IPS-20b (cell line): ENCODE results near the gene MEGF9.

Experiments
- H3K27ac ChIP-seq: one replicate; pipeline ENCODE4 v1.5.1; 2013; ENCODE audit warnings: low read length
- H3K27me3 ChIP-seq: 2 replicates; pipeline ENCODE4 v1.6.1; 2013; ENCODE audit warnings: mild to moderate bottlenecking, low read length, inconsistent platforms; ENCODE audit not compliant: insufficient read depth
- H3K36me3 ChIP-seq: 2 replicates; pipeline ENCODE4 v1.6.1; 2013; ENCODE audit warnings: low read depth, mild to moderate bottlenecking, inconsistent platforms, low read length, moderate library complexity; ENCODE audit not compliant: insufficient read depth
- H3K4me1 ChIP-seq: 2 replicates; pipeline ENCODE4 v1.6.1; 2013; ENCODE audit warnings: mild to moderate bottlenecking, control low read depth, inconsistent platforms, low read length, moderate library complexity; ENCODE audit not compliant: insufficient read depth
- H3K4me3 ChIP-seq: 2 replicates; pipeline ENCODE4 v1.5.1; 2013; ENCODE audit warnings: mild to moderate bottlenecking, low read length, inconsistent platforms
- H3K9ac ChIP-seq: 2 replicates; pipeline ENCODE4 v1.6.1; 2013; ENCODE audit warnings: low read depth, mild to moderate bottlenecking, inconsistent platforms, low read length, moderate library complexity
- H3K9me3 ChIP-seq: 2 replicates; pipeline ENCODE4 v1.6.1; 2013; ENCODE audit warnings: mild to moderate bottlenecking, low read depth, low read length, inconsistent platforms; ENCODE audit not compliant: insufficient read depth

Gene MEGF9

DNA sequence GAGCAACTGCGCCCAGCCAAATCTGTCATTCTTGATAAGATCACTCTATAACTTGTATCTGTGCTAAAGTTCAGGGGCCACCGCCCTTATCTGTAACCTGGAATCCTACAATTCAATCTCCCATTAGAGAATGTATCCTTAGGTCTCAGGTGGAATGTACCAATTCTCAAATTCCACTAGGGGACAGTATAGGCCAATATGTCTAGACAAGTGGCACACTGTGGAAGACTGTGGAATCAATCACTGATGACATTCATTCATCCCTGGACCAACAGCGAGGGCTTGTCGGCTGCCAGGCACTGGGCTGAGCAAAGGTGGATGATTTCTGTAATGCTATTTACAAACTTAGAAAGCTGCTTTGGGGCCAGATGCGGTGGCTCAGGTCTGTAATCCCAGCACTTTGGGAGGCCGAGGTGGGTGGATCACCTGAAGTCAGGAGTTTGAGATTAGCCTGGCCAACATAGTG lies 28.7 kb upstream of the MEGF9 start:
- H3K27ac ChIP-seq, result no peak overlapping the region
- H3K4me3 ChIP-seq, result no peak overlapping the region
- H3K27me3 ChIP-seq, result no peaks in the 10 kb centered on the region
- no peaks in the 10 kb centered on the region for H3K4me1 ChIP-seq
- no peaks in the 10 kb centered on the region for H3K9me3 ChIP-seq
- no peaks in the 10 kb centered on the region for H3K36me3 ChIP-seq
- H3K9ac ChIP-seq, result no peak overlapping the region

DNA sequence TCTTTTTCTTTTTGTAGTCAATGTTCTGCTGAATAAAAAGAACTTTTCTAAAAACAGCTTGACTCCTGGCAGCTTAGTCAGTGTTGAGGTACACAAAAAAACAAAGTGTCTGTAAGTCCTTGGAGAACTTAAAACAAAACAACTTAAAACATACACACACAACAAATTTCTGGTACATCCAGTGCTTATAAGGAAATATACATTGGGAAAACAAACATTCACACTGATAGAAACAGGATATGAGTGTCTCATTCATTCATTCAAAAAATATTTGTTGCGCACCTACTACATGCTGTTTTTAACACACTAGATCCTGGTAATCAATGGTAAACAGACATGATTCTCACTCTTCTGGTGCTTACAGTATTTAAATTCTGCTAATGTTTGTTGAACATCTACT lies 27.4 kb upstream of the MEGF9 start:
- Histone ChIP-seq H3K9ac (no peak overlapping the region), H3K27ac (no peak overlapping the region), H3K27me3 (no peaks in the 10 kb centered on the region), H3K36me3 (no peaks in the 10 kb centered on the region), H3K4me3 (no peak overlapping the region), H3K4me1 (no peaks in the 10 kb centered on the region), H3K9me3 (no peaks in the 10 kb centered on the region)

DNA sequence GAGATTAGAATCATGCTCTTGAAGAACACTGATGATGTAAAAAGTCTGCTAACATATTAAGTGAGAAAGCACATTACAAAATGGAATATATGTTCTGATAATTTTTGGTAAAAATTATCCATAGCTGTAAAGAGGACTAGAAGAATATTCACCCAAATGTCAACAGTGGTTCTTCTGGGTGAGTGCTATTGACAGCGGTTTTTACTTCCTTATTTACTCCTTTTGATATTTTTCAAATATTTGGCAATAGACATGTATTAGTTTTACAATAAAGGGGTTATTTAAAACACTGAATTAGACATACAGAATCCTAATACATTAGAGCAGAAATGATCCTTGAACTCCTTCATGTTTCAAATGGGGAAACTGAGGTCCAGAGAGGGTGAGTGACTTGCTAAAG lies 26.9 kb upstream of the MEGF9 start:
- Histone ChIP-seq H3K4me1 (no peaks in the 10 kb centered on the region), H3K27me3 (no peaks in the 10 kb centered on the region), H3K4me3 (no peak overlapping the region), H3K36me3 (no peaks in the 10 kb centered on the region), H3K9me3 (no peaks in the 10 kb centered on the region), H3K27ac (no peak overlapping the region), H3K9ac (no peak overlapping the region)

DNA sequence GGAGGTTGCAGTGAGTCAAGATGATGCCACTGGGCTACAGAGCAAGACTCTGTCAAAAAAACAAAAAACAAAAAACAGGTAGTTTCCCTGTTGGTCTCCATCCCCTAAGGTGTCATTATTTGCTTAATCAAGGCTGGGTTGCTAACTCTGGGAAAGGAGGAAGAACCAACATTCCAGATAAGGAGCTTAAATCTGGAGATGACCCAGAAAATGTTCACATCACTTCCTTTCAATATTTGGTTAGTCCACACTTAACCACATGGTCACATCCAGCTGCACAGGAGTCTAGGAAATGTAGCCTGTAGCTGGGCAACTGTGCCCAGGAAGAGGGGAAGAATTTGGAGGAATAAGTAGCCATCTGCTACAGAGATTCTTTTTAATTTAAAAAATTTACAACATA lies 25.9 kb upstream of the MEGF9 start:
- H3K27me3 ChIP-seq, result no peaks in the 10 kb centered on the region
- H3K36me3 ChIP-seq, result no peaks in the 10 kb centered on the region
- no peak overlapping the region for H3K9ac ChIP-seq
- no peaks in the 10 kb centered on the region for H3K9me3 ChIP-seq
- no peak overlapping the region for H3K4me3 ChIP-seq
- no peak overlapping the region for H3K27ac ChIP-seq
- H3K4me1 ChIP-seq, result no peaks in the 10 kb centered on the region

DNA sequence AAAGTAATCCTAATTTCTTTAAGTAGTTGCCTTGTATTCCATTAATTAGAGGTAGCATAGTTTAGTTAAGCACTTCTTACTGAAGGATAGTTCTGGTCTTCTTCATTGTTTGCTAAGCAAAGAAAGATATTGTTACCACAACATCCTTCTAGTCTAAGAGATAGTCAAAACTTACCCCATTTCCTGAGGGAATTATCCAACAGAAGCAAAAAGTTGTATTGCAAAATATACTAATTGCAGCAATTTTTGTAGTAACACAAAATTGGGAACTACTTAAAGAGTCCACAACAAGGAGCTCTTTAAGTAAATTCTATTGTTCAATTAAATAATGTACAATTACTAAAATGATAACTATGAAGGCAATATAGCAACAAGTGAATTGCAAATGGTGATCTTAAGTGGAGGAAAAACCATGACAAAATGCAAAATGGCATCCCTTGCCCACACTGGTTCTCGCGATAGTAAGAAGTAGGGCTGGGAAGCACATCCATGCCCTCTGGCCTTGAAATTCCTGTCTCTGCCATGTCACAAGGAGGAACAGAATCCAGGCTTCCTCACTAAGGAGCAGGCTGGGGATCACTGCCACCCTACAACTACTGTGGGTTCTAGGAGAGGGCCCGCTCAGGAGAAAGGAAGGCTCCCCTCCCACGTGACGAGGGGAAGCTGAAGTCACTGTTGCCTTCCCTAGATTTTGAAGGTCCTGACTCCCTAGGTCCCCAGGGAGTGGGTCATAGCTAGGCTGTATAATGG lies 23.3 kb upstream of the MEGF9 start:
- H3K27me3 ChIP-seq, result no peaks in the 10 kb centered on the region
- H3K9me3 ChIP-seq, result no peaks in the 10 kb centered on the region
- H3K27ac ChIP-seq, result no peak overlapping the region
- H3K9ac ChIP-seq, result no peak overlapping the region
- no peaks in the 10 kb centered on the region for H3K36me3 ChIP-seq
- H3K4me3 ChIP-seq, result no peak overlapping the region
- H3K4me1 ChIP-seq, result no peaks in the 10 kb centered on the region

DNA sequence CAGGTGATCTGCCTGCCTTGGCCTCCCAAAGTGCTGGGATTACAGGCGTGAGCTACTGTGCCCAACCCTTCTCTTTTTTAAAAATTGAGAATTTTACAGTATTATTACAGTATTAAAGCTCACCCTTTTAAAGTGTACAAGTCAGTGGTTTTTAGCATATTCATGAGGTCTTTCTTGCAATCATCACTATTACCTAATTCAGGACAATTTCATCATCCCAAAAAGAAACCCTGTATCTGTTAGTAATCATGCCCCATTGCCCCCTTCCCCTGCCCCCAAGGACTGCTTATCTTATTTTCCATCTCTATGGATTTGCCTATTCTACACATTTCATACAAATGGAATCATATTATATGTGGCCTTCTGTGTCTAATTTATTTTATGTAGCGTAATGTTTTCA lies 22.6 kb upstream of the MEGF9 start:
- H3K9ac ChIP-seq, result no peak overlapping the region
- no peak overlapping the region for H3K27ac ChIP-seq
- H3K36me3 ChIP-seq, result no peaks in the 10 kb centered on the region
- H3K9me3 ChIP-seq, result no peaks in the 10 kb centered on the region
- H3K4me1 ChIP-seq, result no peaks in the 10 kb centered on the region
- no peaks in the 10 kb centered on the region for H3K27me3 ChIP-seq
- H3K4me3 ChIP-seq, result no peak overlapping the region

DNA sequence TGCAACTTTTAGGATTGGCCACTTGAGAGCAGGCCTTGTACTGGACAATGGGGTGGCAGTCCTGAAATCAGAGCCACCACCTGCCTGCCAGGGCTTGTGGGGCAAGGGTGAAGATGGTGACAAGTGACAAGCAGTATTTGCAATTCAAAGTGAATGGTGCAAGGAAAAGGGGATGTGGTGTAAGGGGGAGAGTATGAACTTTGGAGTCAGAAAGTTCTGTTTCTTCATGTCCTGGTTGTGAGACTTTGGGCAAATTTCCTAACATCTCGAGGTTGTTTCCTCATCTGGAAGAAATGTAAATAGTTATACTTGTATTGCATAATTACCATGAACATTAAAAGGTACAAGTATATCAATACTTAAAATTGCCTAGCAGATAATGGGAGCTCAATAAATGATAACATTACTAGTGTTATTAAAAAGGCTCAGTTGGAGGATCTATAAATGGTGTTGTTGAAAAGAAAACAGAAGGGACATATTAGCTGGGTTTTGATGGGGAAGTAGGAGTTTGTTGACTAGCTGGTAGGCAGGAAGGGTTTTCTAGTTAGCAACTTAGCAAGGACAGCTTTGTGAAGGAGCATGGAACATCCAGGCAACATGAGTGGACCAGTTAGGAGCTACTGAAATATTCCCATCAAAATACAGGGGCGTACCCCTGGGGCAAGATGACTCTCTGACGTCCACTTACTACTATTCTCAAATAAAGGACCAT lies 21.3 kb upstream of the MEGF9 start:
- Histone ChIP-seq H3K36me3 (no peaks in the 10 kb centered on the region), H3K9ac (no peak overlapping the region), H3K27ac (no peak overlapping the region)

DNA sequence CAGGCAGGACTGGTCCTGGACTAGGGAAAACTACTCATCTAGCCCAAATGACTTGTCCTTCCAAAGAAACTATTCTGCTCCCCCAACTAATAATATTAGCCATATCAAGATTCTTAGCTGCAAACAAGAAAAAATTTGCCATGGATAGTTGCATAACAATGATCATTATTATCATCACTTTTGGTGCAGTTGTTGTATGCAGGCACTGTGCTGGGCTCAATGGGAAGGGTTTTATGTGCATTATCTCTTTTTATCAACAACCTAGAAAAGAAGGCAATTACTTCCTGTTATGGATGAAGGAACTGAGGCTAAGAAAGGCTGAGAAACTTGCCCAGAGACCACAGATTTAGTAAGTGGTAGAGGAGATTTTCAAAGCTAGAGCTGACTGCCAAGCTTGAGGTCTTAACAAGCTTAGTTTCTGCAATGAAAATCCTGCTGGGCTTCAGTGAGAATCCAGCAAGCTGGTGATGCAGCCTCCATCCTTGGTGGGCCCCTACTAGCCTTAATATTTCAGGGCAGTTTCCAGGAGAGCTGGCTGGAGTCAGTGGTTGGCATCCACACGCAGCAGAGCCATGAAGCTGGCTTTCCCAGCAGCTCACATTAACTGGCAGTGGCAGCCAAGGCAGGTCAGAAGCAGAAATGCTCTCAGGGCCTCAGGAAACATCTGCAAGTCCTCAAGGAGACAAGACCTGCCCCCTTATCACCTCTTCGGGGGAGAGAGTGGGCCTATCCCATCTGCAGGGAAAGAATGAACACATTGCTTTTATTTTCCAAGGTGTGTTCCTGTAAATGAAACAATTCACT lies 20.5 kb upstream of the MEGF9 start:
- Histone ChIP-seq H3K36me3 (no peaks in the 10 kb centered on the region), H3K9me3 (no peaks in the 10 kb centered on the region), H3K9ac (no peak overlapping the region), H3K4me1 (no peaks in the 10 kb centered on the region), H3K27me3 (no peaks in the 10 kb centered on the region), H3K27ac (no peak overlapping the region), H3K4me3 (no peak overlapping the region)

More for the DNA sequence above, 21.3 kb upstream of the MEGF9 start:
- Histone ChIP-seq H3K4me1 (no peaks in the 10 kb centered on the region), H3K27me3 (no peaks in the 10 kb centered on the region), H3K9me3 (no peaks in the 10 kb centered on the region), H3K4me3 (no peak overlapping the region)

DNA sequence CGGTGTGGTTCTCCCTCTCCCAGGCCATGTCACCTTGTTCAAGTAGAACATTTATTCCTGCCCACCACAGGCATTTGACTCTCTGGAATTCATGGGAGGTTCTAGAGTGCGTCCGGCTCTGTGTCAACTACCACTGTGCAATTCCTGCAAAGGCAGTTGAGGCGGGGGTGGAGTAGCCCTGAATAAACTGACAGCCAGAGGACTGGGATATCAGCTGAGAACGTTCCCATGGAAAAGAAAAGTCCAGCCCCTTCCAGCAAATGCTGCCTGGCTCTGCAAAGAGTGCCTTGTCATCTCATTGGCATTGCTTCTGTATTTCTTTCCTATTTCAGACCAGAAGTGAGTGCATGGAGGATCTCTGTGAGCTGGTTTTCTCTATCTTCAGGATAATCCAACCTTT lies 18.9 kb upstream of the MEGF9 start:
- Histone ChIP-seq H3K4me1 (no peaks in the 10 kb centered on the region), H3K4me3 (no peak overlapping the region), H3K27me3 (no peaks in the 10 kb centered on the region), H3K27ac (no peak overlapping the region), H3K9ac (no peak overlapping the region), H3K36me3 (no peaks in the 10 kb centered on the region), H3K9me3 (no peaks in the 10 kb centered on the region)

DNA sequence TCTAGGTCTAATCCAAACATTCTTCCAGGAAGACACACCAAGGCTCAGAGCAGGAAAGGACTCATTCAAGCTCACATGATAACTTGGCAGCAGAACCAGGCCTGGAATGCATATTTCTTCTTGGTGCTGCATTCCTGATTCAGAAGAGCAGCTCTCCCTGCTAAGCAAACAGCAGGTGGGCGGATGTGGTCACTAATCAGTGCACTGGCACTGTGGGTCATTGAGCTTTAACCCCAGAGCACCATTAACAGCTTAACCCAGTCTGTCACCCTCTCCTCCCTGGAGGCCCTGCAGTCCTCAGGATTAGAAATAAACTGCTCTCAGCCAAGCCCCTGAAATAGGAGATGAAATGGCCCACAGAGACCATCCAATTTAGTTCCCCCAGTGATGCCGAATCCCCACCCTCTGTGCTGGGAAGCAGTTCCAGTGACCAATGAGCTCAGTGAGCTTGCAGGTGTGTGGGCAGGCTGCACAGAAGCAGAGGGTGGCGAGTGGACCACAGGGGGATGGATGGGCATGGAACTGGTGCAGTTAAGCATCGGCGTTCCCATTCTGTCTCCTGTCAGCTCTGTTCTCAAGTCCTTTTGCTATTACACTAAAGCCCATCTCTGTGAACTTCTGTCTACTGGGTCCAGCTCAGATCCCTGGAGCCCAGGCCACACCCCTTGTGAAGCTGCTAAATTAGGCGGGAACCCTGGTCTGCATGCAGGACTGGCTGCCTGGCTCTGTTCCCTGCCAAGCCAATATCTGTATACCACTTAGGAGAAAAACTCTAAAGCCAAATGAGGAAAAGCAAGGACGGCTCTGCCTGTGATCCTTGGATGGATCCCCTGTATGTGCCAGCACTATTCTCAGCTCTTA lies 16.6 kb upstream of the MEGF9 start:
- Histone ChIP-seq H3K27ac (no peak overlapping the region), H3K4me1 (no peaks in the 10 kb centered on the region), H3K36me3 (no peaks in the 10 kb centered on the region), H3K27me3 (no peaks in the 10 kb centered on the region), H3K4me3 (no peak overlapping the region), H3K9ac (no peak overlapping the region), H3K9me3 (no peaks in the 10 kb centered on the region)

DNA sequence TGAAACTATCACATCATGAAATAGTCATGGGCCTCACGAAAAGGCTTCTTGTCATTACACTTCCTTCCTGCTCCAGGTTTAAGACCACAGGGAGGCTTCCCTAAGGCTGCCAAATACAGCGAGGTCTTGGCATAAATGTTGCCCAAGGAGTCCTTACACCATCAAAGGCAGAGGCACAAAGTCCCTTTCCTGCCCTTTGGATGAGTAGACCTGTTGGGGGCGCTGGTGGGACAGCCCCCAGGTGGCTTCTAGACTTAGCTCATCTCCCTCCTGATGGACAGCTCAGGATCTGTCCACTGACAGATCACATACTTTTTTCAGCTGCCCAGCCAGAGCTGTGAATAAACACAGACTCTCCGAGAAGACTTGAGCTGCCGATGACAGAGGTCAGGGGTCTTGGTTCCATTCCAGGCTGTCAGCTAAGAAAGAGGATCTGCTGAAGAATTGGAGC lies 15.5 kb upstream of the MEGF9 start:
- Histone ChIP-seq H3K36me3 (no peaks in the 10 kb centered on the region), H3K27me3 (no peaks in the 10 kb centered on the region), H3K4me3 (no peak overlapping the region), H3K9ac (no peak overlapping the region), H3K27ac (no peak overlapping the region), H3K4me1 (no peaks in the 10 kb centered on the region), H3K9me3 (no peaks in the 10 kb centered on the region)
